ENCODE measurements around the gene MEGF10. TPM values are rescaled to one million over a fixed set of nuclear protein-coding genes. Genes with fewer than 3 reads are reported as not detected.

Gene MEGF10
- total and polyA plus RNA-seq, 10 of the 15 experiments (the other 5 are each of a cell fraction or from before 2014, with no cell fraction given), result 0.03 to 0.21 (median 0.05) TPM; not detected in 5

GRCh38 chr5:127423173-127423798, 132.7 kb downstream of the MEGF10 start:
- H3K27me3 ChIP-seq (replicated peaks in 1 of 2; ENCODE audit: control insufficient read depth in 2 of 2, insufficient read depth in 2 of 2, low read length in 1 of 2), result no peaks in the 10 kb centered on the region; a peak in 1 of 4 replicates
- H3K79me2 ChIP-seq (ENCODE audit: control insufficient read depth, insufficient read depth, low read length), result no peaks in the 10 kb centered on the region
- peak; percentile 13 for DNase-seq (ENCODE audit: low read depth, low spot score)
- H3K4me2 ChIP-seq (ENCODE audit: control insufficient read depth, insufficient read depth), result peak overlapping the region; percentile 50; the same call in 1 of the 2 replicates
- 0 out of 2 replicates have a peak overlapping the region, but pooled peaks have one; percentile 7 for H3K4me3 ChIP-seq
- WGBS (ENCODE audit: insufficient coverage, insufficient replicate concordance, low lambda C conversion rate, missing lambda C conversion rate), result 24% methylated on average over 4 of the region's 4 CpGs
- CTCF ChIA-PET, result interaction anchor here (1.1 to 2.0 kb wide), 4 partner anchors 14 to 67 kb away, joined by 3 to 6 read pairs (median 4); no protein-coding TSS in a partner anchor
- FAIRE-seq, result peak; percentile 73
- no peak overlapping the region for H3K9ac ChIP-seq (ENCODE audit: control insufficient read depth, insufficient read depth, low read length)
- SMC1A ChIA-PET (ENCODE audit: uncharacterized antibody, unreplicated experiment), result interaction anchor here (1.8 to 2.1 kb wide), 2 partner anchors 14 to 17 kb away, joined by 3 to 7 read pairs; no protein-coding TSS in a partner anchor
- no peaks in the 10 kb centered on the region; the same call in 2 of the 3 replicates for H3K9me3 ChIP-seq (replicated peaks; ENCODE audit: control insufficient read depth, insufficient read depth, low read length)
- H3K27ac ChIP-seq (ENCODE audit: control insufficient read depth, insufficient read depth), result peak overlapping the region; percentile 22; the same call in 1 of the 2 replicates
- intact Hi-C loops (cut with micrococcal nuclease; ENCODE audit: unreplicated experiment) (no loop called here), in situ Hi-C loops (cut with MboI) (no loop called here)
- H3K36me3 ChIP-seq (ENCODE audit: control insufficient read depth in 2 of 2, insufficient read depth in 2 of 2, low read length in 1 of 2), result no peaks in the 10 kb centered on the region
- peak overlapping the region; percentile 82 for H2AFZ ChIP-seq (ENCODE audit: control insufficient read depth, low read depth, low read length)
- POLR2A ChIA-PET, result no interaction called here
- peak; percentile 60 for ATAC-seq
- BruUV-seq (replicated peaks), result no TSS peak
- RAD21 ChIA-PET (ENCODE audit: unreplicated experiment), result no interaction called here
- H3K4me1 ChIP-seq (ENCODE audit: control insufficient read depth, insufficient read depth, low read length), result 0 out of 2 replicates have a peak, but pooled peaks cover 4% of the 10 kb centered on the region
- TF ChIP-seq, protein P1, sequence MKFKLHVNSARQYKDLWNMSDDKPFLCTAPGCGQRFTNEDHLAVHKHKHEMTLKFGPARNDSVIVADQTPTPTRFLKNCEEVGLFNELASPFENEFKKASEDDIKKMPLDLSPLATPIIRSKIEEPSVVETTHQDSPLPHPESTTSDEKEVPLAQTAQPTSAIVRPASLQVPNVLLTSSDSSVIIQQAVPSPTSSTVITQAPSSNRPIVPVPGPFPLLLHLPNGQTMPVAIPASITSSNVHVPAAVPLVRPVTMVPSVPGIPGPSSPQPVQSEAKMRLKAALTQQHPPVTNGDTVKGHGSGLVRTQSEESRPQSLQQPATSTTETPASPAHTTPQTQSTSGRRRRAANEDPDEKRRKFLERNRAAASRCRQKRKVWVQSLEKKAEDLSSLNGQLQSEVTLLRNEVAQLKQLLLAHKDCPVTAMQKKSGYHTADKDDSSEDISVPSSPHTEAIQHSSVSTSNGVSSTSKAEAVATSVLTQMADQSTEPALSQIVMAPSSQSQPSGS (IDR thresholded peaks at IDR 0.05; ENCODE audit: low read length), result peak; percentile 16; the same call in 1 of the 2 replicates
- TF ChIP-seq NR2C2 (IDR thresholded peaks at IDR 0.05; ENCODE audit: borderline replicate concordance, control insufficient read depth, insufficient read length, low read depth), result no peak
- TF ChIP-seq NFYA (IDR thresholded peaks at IDR 0.05; ENCODE audit: borderline replicate concordance, low read depth, low read length), result no peak
- peak; percentile 29; the same call in 1 of the 2 replicates for TF ChIP-seq JUNB (IDR thresholded peaks at IDR 0.05)
- TF ChIP-seq RUNX3 (IDR thresholded peaks at IDR 0.05; ENCODE audit: low read length), result peak; percentile 74
- TF ChIP-seq NFIC (IDR thresholded peaks at IDR 0.05; ENCODE audit: low read depth, low read length), result 0 out of 2 replicates have a peak, but pooled peaks have one; percentile 31
- H4K20me1 ChIP-seq (ENCODE audit: control insufficient read depth, insufficient read depth), result no peaks in the 10 kb centered on the region
